Measurements from ENCODE around the gene ERF. TPM values are rescaled to one million over a fixed set of nuclear protein-coding genes. Genes with fewer than 3 reads are reported as not detected.

Gene ERF
- total RNA-seq, 1 donor from 2014 or later: 64.5 TPM

- H3K9me3 Mint-ChIP-seq (ENCODE audit: low read depth): no peaks in the 10 kb centered on the region
- H3K27me3 Mint-ChIP-seq (ENCODE audit: low read depth): no peaks in the 10 kb centered on the region
- TF ChIP-seq CTCF (IDR thresholded peaks at IDR 0.05): no peak
- peak overlapping the region; percentile 80 for H3K27ac Mint-ChIP-seq (ENCODE audit: unreplicated experiment)
- H3K4me3 Mint-ChIP-seq (ENCODE audit: unreplicated experiment): no peak overlapping the region
- no peak for DNase-seq (ENCODE audit: low spot score)
- H3K4me1 Mint-ChIP-seq (ENCODE audit: low read depth): peaks cover 64% of the 10 kb centered on the region
- peaks cover 4% of the 10 kb centered on the region for H3K36me3 Mint-ChIP-seq (ENCODE audit: low read depth)
These were observed 6.4 kb downstream of the ERF start for GRCh38 chr19:42248270-42249148.

- H3K36me3 Mint-ChIP-seq (ENCODE audit: low read depth): peaks cover 3% of the 10 kb centered on the region
- H3K27ac Mint-ChIP-seq (ENCODE audit: unreplicated experiment): no peak overlapping the region
- H3K4me1 Mint-ChIP-seq (ENCODE audit: low read depth): peaks cover 67% of the 10 kb centered on the region
- H3K27me3 Mint-ChIP-seq (ENCODE audit: low read depth): no peaks in the 10 kb centered on the region
- no peak for DNase-seq (ENCODE audit: low spot score)
- no peaks in the 10 kb centered on the region for H3K9me3 Mint-ChIP-seq (ENCODE audit: low read depth)
- no peak for TF ChIP-seq CTCF (IDR thresholded peaks at IDR 0.05)
- H3K4me3 Mint-ChIP-seq (ENCODE audit: unreplicated experiment): no peak overlapping the region
These were observed 7.2 kb downstream of the ERF start for GRCh38 chr19:42247640-42248199.

GRCh38 chr19:42246922-42247639 lies 7.8 kb downstream of the ERF start:
- Mint-ChIP-seq H3K4me3 (ENCODE audit: unreplicated experiment) (no peak overlapping the region), H3K4me1 (ENCODE audit: low read depth) (peaks cover 61% of the 10 kb centered on the region), H3K27ac (ENCODE audit: unreplicated experiment) (peak overlapping the region; percentile 96), H3K27me3 (ENCODE audit: low read depth) (no peaks in the 10 kb centered on the region), H3K9me3 (ENCODE audit: low read depth) (no peaks in the 10 kb centered on the region), H3K36me3 (ENCODE audit: low read depth) (peaks cover 2% of the 10 kb centered on the region)
- DNase-seq (ENCODE audit: low spot score): no peak
- TF ChIP-seq CTCF (IDR thresholded peaks at IDR 0.05): no peak

- Mint-ChIP-seq H3K36me3 (ENCODE audit: low read depth) (peaks cover 2% of the 10 kb centered on the region), H3K4me1 (ENCODE audit: low read depth) (peaks cover 59% of the 10 kb centered on the region), H3K27me3 (ENCODE audit: low read depth) (no peaks in the 10 kb centered on the region), H3K27ac (ENCODE audit: unreplicated experiment) (peak overlapping the region; percentile 96), H3K4me3 (ENCODE audit: unreplicated experiment) (no peak overlapping the region), H3K9me3 (ENCODE audit: low read depth) (no peaks in the 10 kb centered on the region)
- TF ChIP-seq CTCF (IDR thresholded peaks at IDR 0.05): peak; percentile 84
- no peak for DNase-seq (ENCODE audit: low spot score)
These were observed 8.6 kb downstream of the ERF start for GRCh38 chr19:42246143-42246921.

Data from chondrocyte (in vitro differentiated cells).